H1 (cell line): ENCODE data around the gene SLC26A4. TPM values are rescaled to one million over a fixed set of nuclear protein-coding genes. Genes with fewer than 3 reads are reported as not detected.

Experiments
- PHF8 ChIP-seq: fragments of 200-600 bp; sonication (generic); conservative IDR thresholded peaks from 2 replicates; pipeline ENCODE4 v1.7.1; 2012; ENCODE audit warnings: low read depth, mild to moderate bottlenecking, inconsistent platforms, low read length, moderate library complexity
- RXRA ChIP-seq: IDR thresholded peaks from 2 replicates; pipeline ENCODE4 v1.6.1; 2011; ENCODE audit warnings: low read depth, mild to moderate bottlenecking, low read length, moderate library complexity; ENCODE audit not compliant: insufficient read depth
- polyA plus RNA-seq, 7 experiments: library from polyadenylated mRNA; depleted of rRNA in 3 of 7; stranded (reverse) in 5 of 7; unstranded in 2 of 7; fragments of >200 nt in 5 of 7; fragments of 200-250 nt in 2 of 7; gene quantifications; 1 replicate in 5 of 7; 2 replicates in 1 of 7; 4 replicates in 1 of 7; pipeline versions ENCODE4 v1.2.1 to v1.2.3, GENCODE V29; 2011 to 2013; ENCODE audit warnings: missing spikeins in 2 of 7, mixed read lengths in 2 of 7
- total RNA-seq: library from RNA; stranded (reverse); fragmentation: NEBNext Ultra II Directional; extraction: Animal tissue kit (Norgen Biotek cat#: 25700); gene quantifications from 2 replicates; pipeline ENCODE4 v1.2.1, GENCODE V29; 2021

The SLC26A4 gene
- total and polyA plus RNA-seq, 2 of the 8 experiments (the other 6 are each of a cell fraction or from before 2014, with no cell fraction given), result 0.11 to 0.35 TPM

GRCh38 chr7:107678110-107678753 lies 17.6 kb downstream of the SLC26A4 start (continued):
- no peak for TF ChIP-seq PHF8
- no peak for TF ChIP-seq RXRA
